Stimulated activated CD4-positive, alpha-beta T cell treated with anti-CD3 and anti-CD28 coated beads, Interleukin-4, amount 100 ng/mL, for 1 hour (primary cell): Measurements from ENCODE around the gene CHSY1.

Experiments used
- DNase-seq: peaks from one replicate; pipeline ENCODE4 v3.0.0-alpha.2; 2020

Gene CHSY1

GRCh38 chr15:101267320-101268104 lies 15.7 kb upstream of the CHSY1 start:
- no peak for DNase-seq

- no peak for DNase-seq
Observed at GRCh38 chr15:101266787-101267186, 14.9 kb upstream of the CHSY1 start.

DNA sequence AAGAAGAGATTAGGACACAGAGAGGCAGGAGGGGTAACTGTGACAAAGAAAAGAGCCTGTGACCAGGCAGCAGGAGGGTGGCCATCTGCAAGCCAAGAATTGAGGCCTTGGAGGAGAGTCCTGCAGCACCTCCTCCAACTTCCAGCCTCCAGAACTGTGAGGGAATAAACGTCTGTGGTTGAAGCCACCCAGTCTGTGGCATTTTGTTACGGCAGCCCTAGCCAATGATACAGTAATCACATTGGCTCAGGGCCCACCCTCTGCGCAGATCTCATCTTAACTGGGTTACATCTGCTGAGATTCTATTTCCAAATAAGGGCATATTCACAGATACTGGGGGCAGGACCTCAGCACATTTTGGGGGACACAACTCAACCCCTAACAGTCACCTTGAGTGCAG lies 14.2 kb upstream of the CHSY1 start:
- DNase-seq, result no peak

GRCh38 chr15:101264911-101265641 lies 13.2 kb upstream of the CHSY1 start:
- DNase-seq, result no peak

GRCh38 chr15:101264011-101264410 lies 12.2 kb upstream of the CHSY1 start:
- DNase-seq, result no peak

GRCh38 chr15:101262551-101262950 lies 10.7 kb upstream of the CHSY1 start:
- DNase-seq, result no peak

DNA sequence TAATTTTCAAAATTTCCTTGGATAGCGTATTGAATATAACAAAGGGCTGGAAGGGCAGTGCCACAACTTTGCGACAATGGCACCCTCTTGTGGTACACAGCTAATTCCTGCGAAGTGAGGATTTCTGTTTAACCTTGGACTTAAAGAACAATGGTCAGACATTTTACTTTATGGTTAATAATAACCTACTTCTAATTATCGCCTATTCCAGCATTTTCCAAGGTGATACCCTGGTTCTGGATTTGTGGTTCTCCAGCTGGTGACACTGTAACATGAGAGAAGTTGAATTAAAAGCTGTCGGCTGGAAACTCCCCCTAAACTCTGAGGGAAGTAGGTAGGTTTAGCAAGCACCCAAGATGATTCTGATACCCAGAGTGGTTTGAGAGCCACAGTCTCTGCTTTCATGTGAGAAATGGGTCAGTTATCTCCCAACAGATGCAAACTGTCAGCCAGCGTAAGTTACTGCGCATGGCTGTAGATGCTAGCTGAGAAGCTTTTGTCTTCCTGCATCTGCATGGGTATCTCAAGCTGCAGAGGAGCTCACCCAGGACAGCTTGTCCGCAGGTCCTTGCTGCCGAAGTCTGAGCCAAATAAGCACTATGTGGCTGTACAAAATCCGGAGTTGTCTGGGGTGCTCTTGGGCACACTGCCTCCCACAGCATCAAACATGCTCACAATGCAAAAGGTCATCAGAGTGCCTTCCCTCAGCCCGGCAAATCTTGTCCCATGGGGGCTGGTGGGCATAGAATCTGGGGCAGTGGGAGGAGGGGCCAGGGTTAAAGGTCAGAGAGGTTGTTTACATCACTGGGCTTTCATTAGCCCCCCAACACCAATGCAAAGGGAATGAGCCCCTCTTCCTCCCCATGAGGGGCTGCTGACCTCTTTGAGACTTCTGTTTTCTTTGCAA lies 6.6 kb upstream of the CHSY1 start:
- peak; percentile 44 for DNase-seq

- DNase-seq, result no peak
Observed at GRCh38 chr15:101256757-101257156, 4.9 kb upstream of the CHSY1 start.

DNA sequence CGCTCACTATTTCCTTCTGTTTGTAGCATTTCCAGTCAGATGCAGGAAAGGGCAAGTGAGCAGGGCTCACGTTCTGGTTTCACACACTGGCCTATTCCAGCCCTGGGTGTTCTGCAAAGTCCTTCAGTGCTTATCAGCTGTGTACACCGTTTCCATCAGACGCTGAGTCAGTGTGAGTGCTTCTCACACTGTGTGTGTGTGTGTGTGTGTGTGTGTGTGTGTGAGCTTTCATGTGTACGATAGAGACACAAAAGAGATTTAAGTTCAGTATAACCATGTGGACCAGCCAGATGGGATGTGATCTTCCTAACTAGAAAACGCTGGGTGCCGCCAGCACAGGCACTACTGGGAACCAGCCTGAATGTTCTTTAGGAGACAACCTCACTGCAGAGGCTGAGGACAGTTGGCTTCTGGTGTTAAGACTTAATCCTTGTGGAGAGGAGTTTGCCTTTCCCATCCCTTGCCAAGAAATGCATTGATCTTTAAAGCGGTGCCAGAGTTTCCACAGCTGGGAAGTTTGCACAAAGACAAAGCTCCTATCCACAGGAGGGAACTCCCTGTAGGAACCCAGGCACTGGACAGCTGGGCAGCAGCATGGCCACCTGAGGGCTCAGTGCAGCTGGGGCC lies 3.9 kb upstream of the CHSY1 start:
- no peak for DNase-seq

DNA sequence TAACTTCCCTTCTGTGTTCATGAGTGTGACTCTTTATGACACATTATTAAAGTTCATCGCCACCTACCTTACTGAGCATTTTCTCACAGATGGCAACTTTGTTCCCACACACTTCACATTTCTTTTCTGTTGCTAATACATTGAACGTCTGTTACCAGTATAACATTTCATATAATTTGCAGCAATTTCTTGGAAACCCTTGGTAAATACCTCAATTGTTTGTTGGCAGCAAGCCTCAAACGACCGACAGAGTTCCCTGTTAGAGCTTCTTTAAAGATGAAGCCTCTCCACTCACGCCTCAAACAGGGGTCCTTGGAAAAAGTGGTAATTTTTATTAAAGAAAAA lies 3.2 kb upstream of the CHSY1 start:
- no peak for DNase-seq

DNA sequence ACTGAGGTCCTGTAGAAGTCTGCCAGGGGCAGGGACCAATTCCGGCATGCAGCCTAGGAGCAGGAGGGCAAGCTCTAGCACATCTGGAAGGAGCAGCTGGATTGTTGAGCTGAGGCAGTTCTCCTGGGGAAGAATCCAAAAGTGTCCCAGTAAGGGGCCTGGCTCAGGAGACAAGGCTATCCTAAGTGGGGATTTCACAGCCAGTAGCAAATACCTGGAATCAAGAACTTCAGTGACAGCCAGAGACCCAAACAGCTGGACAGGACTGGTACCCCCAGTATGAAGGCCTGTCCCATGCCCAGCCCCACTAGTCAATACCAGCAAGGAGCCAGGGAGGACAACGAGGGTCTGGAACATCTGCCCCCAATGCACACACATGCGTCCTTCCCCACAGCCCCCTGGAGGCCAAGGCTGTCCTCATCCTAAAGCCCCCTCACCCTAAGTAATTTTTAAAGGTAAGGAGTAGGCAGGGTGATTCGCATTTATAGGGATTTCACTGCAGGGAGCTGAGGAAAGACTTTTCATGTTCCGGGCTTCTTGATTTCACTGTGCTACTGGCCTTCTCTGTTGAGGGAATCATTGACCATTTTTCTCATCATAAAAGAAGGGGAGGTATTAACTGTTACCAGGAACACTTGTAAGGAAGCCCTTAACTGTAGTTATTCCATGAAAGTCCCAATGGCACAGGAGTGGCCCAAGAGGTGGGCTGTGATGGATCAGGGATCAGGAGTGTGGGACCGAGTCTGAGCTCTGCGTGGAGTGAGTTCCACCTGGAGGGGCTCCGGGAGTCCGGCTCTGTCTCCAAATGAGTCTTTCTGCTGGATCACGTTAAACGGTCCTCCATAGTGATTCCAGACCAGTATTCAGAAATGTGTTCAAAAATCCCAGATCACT lies 2.6 kb upstream of the CHSY1 start:
- DNase-seq, result no peak

DNA sequence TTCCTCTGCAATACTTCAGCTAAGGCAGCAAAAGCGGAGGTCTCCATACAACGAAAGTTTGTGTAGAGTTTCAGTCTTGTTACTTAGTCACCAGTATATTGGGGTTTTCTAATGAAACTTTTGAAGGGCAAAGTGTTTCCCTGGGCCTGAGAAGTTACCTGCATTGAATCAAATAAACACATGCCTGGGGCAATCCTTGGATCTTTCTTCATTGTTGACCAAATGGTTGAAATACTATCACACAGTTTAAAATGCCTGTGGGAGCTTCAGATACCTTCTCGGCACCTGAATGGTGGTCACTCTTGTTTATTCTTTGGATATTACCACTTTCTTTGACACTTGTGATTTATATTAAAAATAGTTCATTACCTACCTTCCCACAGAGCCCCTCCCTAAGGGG lies 988 bp upstream of the CHSY1 start:
- no peak for DNase-seq

- peak; percentile 61 for DNase-seq
Observed at GRCh38 chr15:101250873-101251829, 697 bp downstream of the CHSY1 start.

GRCh38 chr15:101250341-101250831 lies 1.5 kb downstream of the CHSY1 start:
- no peak for DNase-seq

- DNase-seq, result no peak
Observed at GRCh38 chr15:101248274-101248673, 3.6 kb downstream of the CHSY1 start.

DNA sequence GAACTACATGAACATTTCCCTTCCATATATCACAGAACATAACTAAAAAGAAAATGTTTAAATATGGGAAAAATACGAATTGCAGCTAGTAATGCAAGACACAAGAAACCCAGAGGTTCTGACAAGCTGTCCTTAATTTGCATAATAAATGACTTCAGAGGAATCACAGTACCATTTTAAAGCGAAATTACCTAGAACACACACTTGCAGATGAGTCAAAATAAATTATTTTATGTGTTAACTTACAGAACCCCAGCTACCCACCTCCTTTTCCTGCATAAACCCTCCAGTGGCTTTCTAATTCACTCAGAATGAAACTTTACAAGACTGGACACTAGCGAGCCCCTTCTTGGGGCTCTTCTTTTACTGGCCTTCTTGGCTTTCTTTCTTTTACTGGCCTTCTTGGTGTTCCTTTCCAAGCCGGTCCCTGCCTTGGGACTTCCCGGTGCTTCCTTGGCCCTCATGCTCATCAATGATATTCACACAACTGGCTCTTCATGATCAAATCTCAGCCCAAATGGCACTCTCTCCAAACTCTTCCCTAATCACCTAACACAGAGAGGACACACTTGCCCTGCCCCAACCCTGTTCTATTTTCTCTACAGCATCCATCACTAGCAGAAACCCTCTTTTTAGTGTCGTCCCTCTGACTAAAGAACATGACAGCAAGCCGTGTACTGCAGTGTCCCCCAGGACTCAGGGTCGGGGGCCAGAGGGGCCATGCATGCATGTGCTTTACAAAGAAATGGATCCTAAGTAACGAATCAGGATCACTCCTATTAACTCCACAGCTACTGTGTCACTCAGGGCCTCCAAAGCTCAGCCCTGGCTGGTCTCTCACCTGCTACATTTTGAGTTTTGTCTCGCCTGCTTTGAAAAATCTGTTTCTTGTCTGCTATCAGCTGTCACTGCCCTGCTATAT lies 4.8 kb downstream of the CHSY1 start:
- DNase-seq, result no peak

DNA sequence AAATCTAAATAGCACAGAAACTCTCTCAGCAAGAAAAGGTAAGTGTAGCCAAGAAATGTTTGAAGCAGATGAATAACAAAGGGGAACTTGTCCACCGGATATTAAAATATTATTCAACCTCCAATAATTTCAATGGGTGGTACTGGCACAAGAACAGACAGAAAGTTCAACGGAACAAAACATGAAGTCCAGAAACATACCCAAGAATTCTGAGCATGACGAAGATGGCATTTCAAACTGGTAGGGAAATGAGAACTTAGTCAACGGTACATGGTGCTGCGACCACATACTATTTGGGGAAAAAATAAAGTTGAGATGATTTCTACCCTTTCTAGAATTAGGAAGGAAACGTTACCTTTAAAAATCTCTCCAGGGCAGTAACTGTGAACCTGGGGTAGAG lies 5.5 kb downstream of the CHSY1 start:
- DNase-seq, result no peak

DNA sequence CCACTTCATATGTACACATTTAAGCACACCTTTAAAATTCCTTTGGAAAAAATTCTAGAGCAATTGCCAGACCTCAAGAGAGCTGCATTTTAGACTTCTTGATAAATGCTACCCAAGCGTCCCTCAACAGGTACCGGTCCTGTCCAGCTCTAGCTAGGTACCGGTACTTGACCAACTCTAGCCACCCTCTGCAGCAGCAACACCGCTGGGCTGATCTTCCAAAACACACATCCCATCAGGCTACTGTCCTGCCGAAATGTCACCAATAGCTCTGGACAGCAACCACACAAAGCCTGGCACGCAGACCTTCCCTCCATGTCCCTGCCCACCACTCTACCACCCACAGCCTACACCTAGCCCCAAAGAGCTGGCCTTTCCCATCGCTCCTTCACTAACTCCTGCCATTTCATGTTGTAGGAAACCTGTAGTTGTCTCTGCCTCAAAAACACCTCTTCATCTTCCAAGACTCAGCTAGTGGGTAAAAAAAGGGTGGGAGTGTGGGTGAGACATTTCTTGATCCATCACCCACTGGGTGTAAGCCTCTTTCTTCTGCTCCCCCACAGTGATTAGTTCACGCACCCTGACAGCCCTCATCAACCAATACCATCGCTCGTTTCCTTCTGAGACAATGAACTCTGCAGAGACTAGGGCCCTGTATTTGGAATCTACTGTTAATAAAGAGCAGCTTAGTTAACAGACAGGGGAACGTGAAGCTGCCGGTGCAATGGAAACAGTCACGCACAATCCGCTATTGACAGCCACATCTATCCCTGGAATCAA lies 6.8 kb downstream of the CHSY1 start:
- DNase-seq, result no peak
